Nephron (organoid): Measurements from ENCODE around the gene SAMD14.
A peak's percentile ranks its signal among the peaks of the same experiment; 100 is the strongest.

Source experiments
- H3K27ac Mint-ChIP-seq, 3 experiments: 2 replicates each; pipeline ENCODE4 v1.8.0; 2020; ENCODE audit warnings: mixed read lengths in 3 of 3, mild to moderate bottlenecking in 2 of 3, moderate library complexity in 1 of 3
- H3K27me3 Mint-ChIP-seq: 2 replicates; pipeline ENCODE4 v1.8.0; 2021; ENCODE audit warnings: low read depth, mild to moderate bottlenecking, moderate library complexity, mixed read lengths
- H3K36me3 Mint-ChIP-seq: 2 replicates; pipeline ENCODE4 v1.8.0; 2020; ENCODE audit warnings: low read depth, mixed read lengths
- H3K4me1 Mint-ChIP-seq: 2 replicates; pipeline ENCODE4 v1.8.0; 2020; ENCODE audit warnings: mixed read lengths
- H3K4me3 Mint-ChIP-seq, 3 experiments: 2 replicates each; pipeline ENCODE4 v1.8.0; 2020; ENCODE audit warnings: mild to moderate bottlenecking in 3 of 3, mixed read lengths in 3 of 3, moderate library complexity in 2 of 3
- H3K9me3 Mint-ChIP-seq: 2 replicates; pipeline ENCODE4 v1.8.0; 2020; ENCODE audit warnings: mixed read lengths
- TF ChIP-seq, protein P1 (sequence below), 3 experiments: fragments of 200-600 bp; sonication (generic); IDR thresholded peaks; one replicate each; pipeline ENCODE4 v1.5.0; 2021; ENCODE audit warnings: antibody characterized with exemption in 3 of 3; ENCODE audit not compliant: unreplicated experiment in 3 of 3

Gene SAMD14

DNA sequence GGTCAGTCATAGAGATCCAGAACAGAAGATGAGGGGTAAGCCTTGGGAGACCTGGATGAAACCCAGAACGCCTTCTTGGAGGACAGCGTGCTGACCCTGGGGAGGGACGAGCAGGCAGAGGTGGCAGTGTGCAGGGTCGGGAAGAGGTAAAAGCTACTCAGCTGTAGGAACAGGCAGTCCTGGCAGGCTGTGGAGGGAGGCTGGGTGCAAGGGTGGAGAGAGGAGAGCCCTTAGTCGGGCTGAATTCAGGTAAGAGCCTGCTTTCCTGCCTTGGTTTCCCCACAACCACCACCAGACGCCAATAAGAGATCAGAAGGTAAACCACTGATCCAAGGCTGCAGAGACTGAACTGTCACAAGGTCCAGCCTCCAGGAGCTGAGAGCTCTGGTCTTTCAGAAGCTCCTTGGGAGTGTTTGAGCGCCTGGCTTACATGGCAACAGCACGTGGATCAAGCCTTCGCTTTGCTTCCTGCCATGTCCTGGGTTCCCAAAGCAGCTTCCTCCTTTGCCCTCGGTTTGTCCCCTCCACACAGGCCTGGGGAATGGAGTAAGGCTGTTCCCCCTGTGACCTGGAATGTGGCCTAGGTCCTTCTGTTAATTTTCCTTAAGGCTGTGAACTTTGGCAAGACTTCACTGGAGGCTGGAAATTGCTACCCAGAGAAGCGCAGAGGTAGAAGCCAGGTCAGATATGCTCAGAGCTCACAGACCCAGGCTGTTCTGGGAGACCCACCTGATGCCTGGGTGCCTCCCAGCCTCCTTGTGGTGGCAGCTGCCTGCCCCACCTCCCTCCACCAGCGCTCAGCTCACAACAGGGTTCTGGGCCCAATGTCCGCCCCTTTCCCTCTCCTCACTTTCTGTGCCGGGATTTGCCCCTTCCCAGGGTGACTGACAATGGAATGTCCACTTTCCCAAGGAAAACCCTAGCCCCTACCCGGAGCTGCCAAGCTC is 38.7 kb downstream of the SAMD14 start:
- Mint-ChIP-seq H3K27ac (peak overlapping the region in 1 of 3 experiments; percentile 49), H3K4me1 (peaks cover 11% of the 10 kb centered on the region), H3K4me3 (no peak overlapping the region), H3K36me3 (no peaks in the 10 kb centered on the region), H3K27me3 (peaks cover 5% of the 10 kb centered on the region), H3K9me3 (no peaks in the 10 kb centered on the region)
- TF ChIP-seq, protein P1, sequence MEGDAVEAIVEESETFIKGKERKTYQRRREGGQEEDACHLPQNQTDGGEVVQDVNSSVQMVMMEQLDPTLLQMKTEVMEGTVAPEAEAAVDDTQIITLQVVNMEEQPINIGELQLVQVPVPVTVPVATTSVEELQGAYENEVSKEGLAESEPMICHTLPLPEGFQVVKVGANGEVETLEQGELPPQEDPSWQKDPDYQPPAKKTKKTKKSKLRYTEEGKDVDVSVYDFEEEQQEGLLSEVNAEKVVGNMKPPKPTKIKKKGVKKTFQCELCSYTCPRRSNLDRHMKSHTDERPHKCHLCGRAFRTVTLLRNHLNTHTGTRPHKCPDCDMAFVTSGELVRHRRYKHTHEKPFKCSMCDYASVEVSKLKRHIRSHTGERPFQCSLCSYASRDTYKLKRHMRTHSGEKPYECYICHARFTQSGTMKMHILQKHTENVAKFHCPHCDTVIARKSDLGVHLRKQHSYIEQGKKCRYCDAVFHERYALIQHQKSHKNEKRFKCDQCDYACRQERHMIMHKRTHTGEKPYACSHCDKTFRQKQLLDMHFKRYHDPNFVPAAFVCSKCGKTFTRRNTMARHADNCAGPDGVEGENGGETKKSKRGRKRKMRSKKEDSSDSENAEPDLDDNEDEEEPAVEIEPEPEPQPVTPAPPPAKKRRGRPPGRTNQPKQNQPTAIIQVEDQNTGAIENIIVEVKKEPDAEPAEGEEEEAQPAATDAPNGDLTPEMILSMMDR (IDR thresholded peaks at IDR 0.05; ENCODE audit: unreplicated experiment in 3 of 3): no peak

DNA sequence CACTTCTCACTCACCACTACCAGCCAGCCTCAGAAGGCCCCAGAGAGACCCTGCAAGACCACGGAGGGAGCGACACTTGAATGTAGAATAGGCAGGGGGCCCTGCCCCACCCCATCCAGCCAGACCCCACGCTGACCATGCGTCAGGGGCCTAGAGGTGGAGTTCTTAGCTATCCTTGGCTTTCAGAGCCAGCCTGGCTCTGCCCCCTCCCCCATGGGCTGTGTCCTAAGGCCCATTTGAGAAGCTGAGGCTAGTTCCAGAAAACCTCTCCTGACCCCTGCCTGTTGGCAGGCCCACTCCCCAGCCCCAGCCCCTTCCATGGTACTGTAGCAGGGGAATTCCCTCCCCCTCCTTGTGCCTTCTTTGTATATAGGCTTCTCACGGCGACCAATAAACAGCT is 39.9 kb downstream of the SAMD14 start:
- H3K4me3 Mint-ChIP-seq: no peak overlapping the region
- peaks cover 5% of the 10 kb centered on the region for H3K27me3 Mint-ChIP-seq
- peaks cover 6% of the 10 kb centered on the region for H3K4me1 Mint-ChIP-seq
- H3K36me3 Mint-ChIP-seq: no peaks in the 10 kb centered on the region
- no peaks in the 10 kb centered on the region for H3K9me3 Mint-ChIP-seq
- no peak overlapping the region for H3K27ac Mint-ChIP-seq
- TF ChIP-seq, protein P1 (IDR thresholded peaks at IDR 0.05; ENCODE audit: unreplicated experiment in 3 of 3): no peak

DNA sequence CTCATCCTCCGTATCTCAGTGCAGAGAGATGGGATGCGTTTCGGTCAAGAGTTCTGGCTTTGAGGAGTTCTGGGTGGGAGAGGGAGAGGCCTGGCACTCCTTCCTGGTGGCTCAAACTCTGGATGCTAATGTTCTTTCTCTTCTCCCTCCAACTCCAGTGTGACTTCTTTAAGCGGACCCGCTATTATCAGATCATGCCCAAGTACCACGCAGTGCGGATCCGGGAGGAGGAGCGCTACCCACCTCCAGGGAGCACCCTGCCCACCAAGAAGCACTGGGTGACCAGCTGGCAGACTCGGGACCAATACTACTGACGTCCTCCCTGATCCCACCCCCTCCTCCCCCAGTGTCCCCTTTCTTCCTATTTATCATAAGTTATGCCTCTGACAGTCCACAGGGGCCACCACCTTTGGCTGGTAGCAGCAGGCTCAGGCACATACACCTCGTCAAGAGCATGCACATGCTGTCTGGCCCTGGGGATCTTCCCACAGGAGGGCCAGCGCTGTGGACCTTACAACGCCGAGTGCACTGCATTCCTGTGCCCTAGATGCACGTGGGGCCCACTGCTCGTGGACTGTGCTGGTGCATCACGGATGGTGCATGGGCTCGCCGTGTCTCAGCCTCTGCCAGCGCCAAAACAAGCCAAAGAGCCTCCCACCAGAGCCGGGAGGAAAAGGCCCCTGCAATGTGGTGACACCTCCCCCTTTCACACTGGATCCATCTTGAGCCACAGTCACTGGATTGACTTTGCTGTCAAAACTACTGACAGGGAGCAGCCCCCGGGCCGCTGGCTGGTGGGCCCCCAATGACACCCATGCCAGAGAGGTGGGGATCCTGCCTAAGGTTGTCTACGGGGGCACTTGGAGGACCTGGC is 40.8 kb downstream of the SAMD14 start:
- H3K9me3 Mint-ChIP-seq: no peaks in the 10 kb centered on the region
- no peak overlapping the region for H3K4me3 Mint-ChIP-seq
- peaks cover 5% of the 10 kb centered on the region for H3K27me3 Mint-ChIP-seq
- no peak overlapping the region for H3K27ac Mint-ChIP-seq
- H3K36me3 Mint-ChIP-seq: no peaks in the 10 kb centered on the region
- TF ChIP-seq, protein P1 (IDR thresholded peaks at IDR 0.05; ENCODE audit: unreplicated experiment in 3 of 3): no peak
- H3K4me1 Mint-ChIP-seq: peaks cover under 1% of the 10 kb centered on the region

DNA sequence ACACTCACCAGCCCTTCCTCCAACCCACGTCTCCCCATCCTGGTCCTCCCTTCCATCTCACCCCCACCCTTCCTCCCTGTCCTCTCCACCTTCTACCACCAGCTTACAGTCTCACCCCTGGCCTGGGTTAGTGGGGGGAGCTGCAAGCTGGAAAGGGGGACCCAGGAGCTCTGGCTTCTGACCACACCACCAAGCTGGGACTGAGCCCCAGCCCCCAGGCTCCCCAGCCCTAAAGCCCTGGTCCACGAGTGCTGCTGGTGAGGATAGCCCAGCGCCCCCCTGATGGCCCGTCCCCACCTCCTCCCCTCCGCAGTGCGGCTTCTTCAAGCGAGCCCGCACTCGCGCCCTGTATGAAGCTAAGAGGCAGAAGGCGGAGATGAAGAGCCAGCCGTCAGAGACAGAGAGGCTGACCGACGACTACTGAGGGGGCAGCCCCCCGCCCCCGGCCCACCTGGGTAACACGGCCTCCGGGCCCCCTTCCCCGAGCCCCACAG is 42.0 kb downstream of the SAMD14 start:
- no peaks in the 10 kb centered on the region for H3K4me1 Mint-ChIP-seq
- no peak overlapping the region for H3K27ac Mint-ChIP-seq
- TF ChIP-seq, protein P1 (IDR thresholded peaks at IDR 0.05; ENCODE audit: unreplicated experiment in 3 of 3): no peak
- H3K36me3 Mint-ChIP-seq: peaks cover 2% of the 10 kb centered on the region
- H3K9me3 Mint-ChIP-seq: no peaks in the 10 kb centered on the region
- peaks cover 5% of the 10 kb centered on the region for H3K27me3 Mint-ChIP-seq
- no peak overlapping the region for H3K4me3 Mint-ChIP-seq

DNA sequence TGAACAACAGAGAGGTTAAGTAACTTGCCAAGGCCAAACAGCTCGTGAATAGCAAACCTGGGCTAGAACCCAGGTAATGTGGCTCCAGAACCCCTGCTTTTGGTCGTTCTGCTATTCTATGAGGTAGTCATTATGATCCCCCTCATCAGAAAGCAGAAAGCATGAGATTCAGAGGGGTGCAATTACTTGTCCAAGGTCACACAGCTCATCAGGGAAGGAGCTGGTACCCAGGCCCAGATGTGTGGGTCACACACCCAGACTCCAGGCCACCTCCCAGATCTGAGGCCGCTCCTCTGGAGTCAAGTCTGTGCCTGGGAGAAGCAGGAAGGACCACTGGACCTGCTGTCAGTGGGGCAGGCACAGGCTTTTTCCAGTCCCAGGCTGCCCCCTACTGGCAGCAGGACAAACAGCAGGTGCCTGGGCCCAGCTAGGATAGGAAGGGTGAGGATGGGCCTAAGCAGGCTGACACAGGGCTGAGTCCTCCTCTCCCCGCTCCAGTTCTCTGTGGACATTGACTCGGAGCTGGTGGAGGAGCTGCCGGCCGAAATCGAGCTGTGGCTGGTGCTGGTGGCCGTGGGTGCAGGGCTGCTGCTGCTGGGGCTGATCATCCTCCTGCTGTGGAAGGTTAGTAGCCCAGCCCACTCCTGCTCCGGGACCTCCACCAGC is 42.6 kb downstream of the SAMD14 start:
- Mint-ChIP-seq H3K4me3 (no peak overlapping the region), H3K27me3 (peaks cover 5% of the 10 kb centered on the region), H3K27ac (no peak overlapping the region), H3K36me3 (peaks cover 5% of the 10 kb centered on the region), H3K4me1 (no peaks in the 10 kb centered on the region), H3K9me3 (no peaks in the 10 kb centered on the region)
- TF ChIP-seq, protein P1 (IDR thresholded peaks at IDR 0.05; ENCODE audit: unreplicated experiment in 3 of 3): peak; percentile 94 to 97 (median 94)
